HCT116 (cell line): ENCODE data around the gene RSPO4.

Experiments used
- CTCF ChIP-seq, 3 experiments: fragments of 200-600 bp in 1 of 3; sonication (generic) in 1 of 3; IDR thresholded peaks in 2 of 3; conservative IDR thresholded peaks in 1 of 3; 2 replicates each; pipeline ENCODE4 v1.5.1; 2012 to 2017; ENCODE audit warnings: low read depth in 2 of 3, low read length in 2 of 3, antibody characterized with exemption in 1 of 3, borderline replicate concordance in 1 of 3, control low read depth in 1 of 3, mild to moderate bottlenecking in 1 of 3, mixed read lengths in 1 of 3, mixed run types in 1 of 3, moderate library complexity in 1 of 3; ENCODE audit not compliant: insufficient read depth in 1 of 3
- EZH2 ChIP-seq: fragments of 200-600 bp; sonication (generic); IDR thresholded peaks from 2 replicates; pipeline ENCODE4 v1.6.1; 2017; ENCODE audit warnings: antibody characterized with exemption, mixed run types
- POLR2A ChIP-seq: IDR thresholded peaks from 2 replicates; pipeline ENCODE4 v1.7.0; 2011; ENCODE audit warnings: borderline replicate concordance; ENCODE audit not compliant: insufficient read depth, insufficient read length; ENCODE audit errors: extremely low read depth
- POLR2AphosphoS5 ChIP-seq: IDR thresholded peaks from 2 replicates; pipeline ENCODE4 v1.6.1; 2011; ENCODE audit warnings: mild to moderate bottlenecking, low read depth, low read length, moderate library complexity
- SIN3A ChIP-seq: IDR thresholded peaks from 2 replicates; pipeline ENCODE4 v1.6.1; 2012; ENCODE audit warnings: low read depth
- SP1 ChIP-seq: IDR thresholded peaks from 2 replicates; pipeline ENCODE4 v1.6.1; 2012; ENCODE audit warnings: low read depth
- YY1 ChIP-seq: IDR thresholded peaks from 2 replicates; pipeline ENCODE4 v1.6.1; 2011; ENCODE audit warnings: low read length, low read depth, moderate library complexity, mild to moderate bottlenecking; ENCODE audit not compliant: insufficient replicate concordance; ENCODE audit errors: extremely low read depth
- ZBTB33 ChIP-seq: IDR thresholded peaks from 2 replicates; pipeline ENCODE4 v1.6.1; 2011; ENCODE audit warnings: mild to moderate bottlenecking, low read length, moderate library complexity; ENCODE audit not compliant: insufficient replicate concordance; ENCODE audit errors: extremely low read depth

- TF ChIP-seq CTCF (IDR thresholded peaks at IDR 0.05 in 2 of 3, conservative IDR thresholded peaks at IDR 0.05 in 1 of 3; ENCODE audit: borderline replicate concordance in 1 of 3, insufficient read depth in 1 of 3, low read depth in 2 of 3, low read length in 2 of 3) (no peak), SIN3A (no peak), EZH2 (no peak), YY1 (no peak), POLR2AphosphoS5 (no peak), SP1 (no peak), POLR2A (no peak), ZBTB33 (no peak)
Measured at GRCh38 chr20:1022871-1023270, 20.8 kb upstream of the RSPO4 start.
